Right cardiac atrium (tissue), 5 donors: ENCODE measurements around the gene SLC25A22. TPM values are rescaled to one million over a fixed set of nuclear protein-coding genes. Genes with fewer than 3 reads are reported as not detected.

Experiments used
- ATAC-seq, 2 donors: fragments of 200-7000 bp; cut with Tn5 transposase; one replicate each; pipeline versions ENCODE4 v1.8.0 to v1.9.1; 2020; ENCODE audit warnings: moderate library complexity in 2 of 2, mild to moderate bottlenecking in 1 of 2
- DNase-seq, 3 donors: peaks; one replicate each; pipeline ENCODE4 v3.0.0-alpha.2; 2020
- H3K27ac ChIP-seq: one replicate; pipeline ENCODE4 v1.5.1; 2013; ENCODE audit warnings: mild to moderate bottlenecking, low read length, control low read depth, moderate library complexity
- H3K27me3 ChIP-seq: one replicate; pipeline ENCODE4 v1.6.1; 2013; ENCODE audit not compliant: control insufficient read depth, insufficient read depth
- H3K4me1 ChIP-seq: one replicate; pipeline ENCODE4 v1.6.1; 2013; ENCODE audit warnings: low read length; ENCODE audit not compliant: control insufficient read depth, insufficient read depth
- H3K4me3 ChIP-seq: one replicate; pipeline ENCODE4 v1.5.1; 2013; ENCODE audit warnings: low read length, control low read depth
- H3K9me3 ChIP-seq: one replicate; pipeline ENCODE4 v1.6.1; 2013; ENCODE audit warnings: low read length; ENCODE audit not compliant: control insufficient read depth
- WGBS: extraction: QIAGEN DNeasy Blood & Tissue Kit; methylation state at CpG from one replicate; pipeline ENCODE4 v1.1.7; 2013; 5-methylcytosine and 5-hydroxymethylcytosine counted together
- intact Hi-C, 4 donors: fragments of 100-400 bp; cut with DNase I; formaldehyde crosslinking; loops; one replicate each; pipeline versions ENCODE4 v1.11.0 to v1.14.0; 2022 to 2023
- polyA plus RNA-seq: library from polyadenylated mRNA; stranded (reverse); fragments of 200-250 nt; gene quantifications from one replicate; pipeline ENCODE4 v1.2.3, GENCODE V29; 2013
- total RNA-seq, 4 donors: library from RNA; stranded (reverse); fragmentation: NEBNext Ultra II Directional; extraction: Animal tissue kit (Norgen Biotek cat#: 25700); gene quantifications; one replicate each; pipeline ENCODE4 v1.2.1, GENCODE V29; 2021
- donor health status: healthy with polysubstance abuse.
- donor health status: DM: no; HTN: yes; CAD: no.
- donor health status: DM: no; HTN: no; CAD: no.
- donor health status: DM: no; HTN: yes; CAD: no; lungs with severe emphysema.
- donor health status: DM: yes; HTN: yes; CAD: no.

The SLC25A22 gene
- total and polyA plus RNA-seq, 5 donors: 3.8 to 9.0 (median 6.1) TPM

DNA sequence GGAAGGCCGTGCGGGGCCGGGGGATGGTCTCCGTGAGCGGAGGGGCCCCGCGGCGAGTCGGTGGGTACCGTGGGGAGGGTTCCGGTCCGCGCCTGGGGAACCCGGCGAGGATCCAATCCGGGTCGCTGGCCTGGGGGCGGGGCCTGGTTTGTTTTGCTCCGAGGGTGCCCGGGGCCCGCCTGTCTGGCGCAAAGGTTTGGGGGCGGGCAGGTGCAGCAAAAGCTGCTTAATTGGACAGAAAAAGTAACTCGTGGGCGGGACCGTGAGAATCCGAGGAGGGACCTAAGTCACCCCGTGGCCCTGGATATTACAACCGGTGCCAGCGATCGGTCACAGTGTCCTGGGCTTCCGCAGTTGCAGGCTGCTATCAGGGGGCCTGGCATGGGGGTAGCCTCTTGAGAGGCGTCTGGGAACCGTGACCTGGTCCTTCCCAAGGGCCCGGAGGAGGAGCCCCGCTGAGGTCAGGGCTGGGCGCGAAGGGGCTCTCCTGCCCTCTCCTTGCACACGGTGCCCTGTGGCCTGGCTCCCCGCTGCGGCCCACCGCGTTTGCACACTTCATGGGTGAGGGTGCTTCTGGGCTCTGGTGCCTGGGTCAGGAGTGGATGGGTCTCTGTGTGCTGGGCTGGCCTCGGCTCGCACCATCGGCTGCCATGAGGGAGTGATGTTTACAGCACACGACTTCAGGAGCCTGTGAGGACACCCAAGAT, 22.0 kb upstream of the SLC25A22 start:
- DNase-seq (peak; percentile 87 to 95 (median 95)), ATAC-seq (peak; percentile 50 to 57)
- Histone ChIP-seq H3K27ac (peak overlapping the region; percentile 97), H3K4me1 (peaks cover 7% of the 10 kb centered on the region), H3K27me3 (no peaks in the 10 kb centered on the region), H3K4me3 (peak overlapping the region; percentile 92), H3K9me3 (no peaks in the 10 kb centered on the region)
- intact Hi-C loops: no loop called here
- 2% methylated on average over 47 of the region's 47 CpGs for WGBS

GRCh38 chr11:819129-819931, 21.2 kb upstream of the SLC25A22 start:
- peak; percentile 94 to 98 (median 97) for DNase-seq

GRCh38 chr11:818396-819128, 20.5 kb upstream of the SLC25A22 start, which contains the start of gene PNPLA2:
Gene PNPLA2, plus strand, starts transcription at chr11:818914. Its CDS starts 805 bp downstream, at chr11:819719.
- Histone ChIP-seq H3K9me3 (no peaks in the 10 kb centered on the region), H3K4me3 (peak within 1 kb of the TSS; percentile 92), H3K4me1 (peaks cover 7% of the 10 kb centered on the region), H3K27ac (peak within 1 kb of the TSS; percentile 97), H3K27me3 (no peaks in the 10 kb centered on the region)
- intact Hi-C loops: no loop called here
- ATAC-seq: peak; percentile 1 to 3
- WGBS: 25% methylated on average over 20 of the region's 20 CpGs
- DNase-seq: peak in 1 of 3 donors; percentile 79

More at GRCh38 chr11:819129-819931, 21.2 kb upstream of the SLC25A22 start:
- peak overlapping the region; percentile 97 for H3K27ac ChIP-seq
- under 1% methylated on average over 96 of the region's 96 CpGs for WGBS
- H3K4me1 ChIP-seq: peaks cover 7% of the 10 kb centered on the region
- peak overlapping the region; percentile 92 for H3K4me3 ChIP-seq
- H3K27me3 ChIP-seq: no peaks in the 10 kb centered on the region
- no peaks in the 10 kb centered on the region for H3K9me3 ChIP-seq
- peak; percentile 83 to 89 for ATAC-seq
- intact Hi-C loops: no loop called here

DNA sequence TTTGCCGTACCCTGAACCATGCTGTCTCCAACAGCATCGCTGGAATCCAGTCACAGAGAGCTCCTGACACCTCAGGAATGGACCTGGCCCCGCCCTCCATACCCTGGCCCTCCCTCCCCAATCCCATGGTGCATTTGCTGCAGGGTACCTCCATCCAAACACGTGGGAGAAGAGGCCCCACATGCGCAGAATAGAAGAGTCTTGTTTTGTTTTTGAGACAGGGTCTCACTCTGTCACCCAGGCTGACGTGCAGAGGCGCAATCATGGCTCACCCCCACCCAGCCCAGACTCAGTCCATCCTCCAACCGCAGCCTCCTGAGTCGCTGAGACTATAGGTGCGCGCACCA, 18.3 kb upstream of the SLC25A22 start:
- no peaks in the 10 kb centered on the region for H3K9me3 ChIP-seq
- intact Hi-C loops: no loop called here
- ATAC-seq (no peak), DNase-seq (no peak)
- no peak overlapping the region for H3K27ac ChIP-seq
- no peak overlapping the region for H3K4me3 ChIP-seq
- no peaks in the 10 kb centered on the region for H3K27me3 ChIP-seq
- WGBS: 78% methylated on average over 11 of the region's 11 CpGs
- H3K4me1 ChIP-seq: peaks cover 7% of the 10 kb centered on the region

DNA sequence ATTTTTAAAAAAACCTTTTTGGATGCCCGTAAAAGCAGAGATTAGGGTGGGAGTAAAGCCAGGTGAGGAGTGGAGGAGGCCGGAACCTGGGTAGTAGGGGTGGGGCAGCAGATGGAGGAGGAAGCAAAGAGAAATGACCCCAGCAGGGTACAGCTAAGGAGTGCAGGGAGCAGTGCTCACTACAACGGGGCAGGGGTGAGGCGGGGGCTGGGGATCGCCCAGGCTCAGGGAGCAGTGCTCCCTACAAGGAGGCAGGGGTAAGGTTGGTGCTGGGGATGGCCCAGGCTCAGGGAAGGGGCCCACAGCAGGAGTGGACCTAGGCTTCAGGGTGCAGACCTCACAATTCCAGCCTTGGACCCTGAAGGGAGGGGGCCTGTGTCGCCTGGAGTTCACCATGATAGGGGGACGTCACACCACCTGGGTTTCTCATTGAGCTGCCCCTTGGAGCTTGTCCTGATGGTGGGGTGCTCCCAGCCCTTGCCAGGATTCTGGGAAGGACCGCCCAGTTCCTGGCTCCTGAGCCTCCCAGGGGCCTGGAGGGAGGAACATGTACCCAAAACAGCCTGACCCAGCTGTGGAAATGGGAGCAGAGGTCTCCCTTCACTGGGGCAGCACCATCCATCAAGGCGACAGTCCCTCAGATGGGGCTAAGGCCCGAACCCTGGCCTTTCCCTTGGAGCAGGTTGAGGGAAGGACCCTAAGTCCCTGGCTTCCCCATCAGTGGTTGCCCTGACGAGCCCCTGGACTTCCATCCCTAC, 17.8 kb upstream of the SLC25A22 start:
- no peak overlapping the region for H3K4me3 ChIP-seq
- intact Hi-C loops: no loop called here
- WGBS: 86% methylated on average over 11 of the region's 11 CpGs
- peaks cover 4% of the 10 kb centered on the region for H3K4me1 ChIP-seq
- H3K27me3 ChIP-seq: no peaks in the 10 kb centered on the region
- no peak for DNase-seq
- no peak for ATAC-seq
- no peaks in the 10 kb centered on the region for H3K9me3 ChIP-seq
- no peak overlapping the region for H3K27ac ChIP-seq

- no peak for ATAC-seq
- no peak for DNase-seq
- WGBS: 83% methylated on average over 9 of the region's 9 CpGs
- Histone ChIP-seq H3K4me1 (no peaks in the 10 kb centered on the region), H3K27me3 (no peaks in the 10 kb centered on the region), H3K27ac (no peak overlapping the region), H3K9me3 (no peaks in the 10 kb centered on the region), H3K4me3 (no peak overlapping the region)
- intact Hi-C loops: no loop called here
Observed at GRCh38 chr11:813456-814096, 15.5 kb upstream of the SLC25A22 start.

DNA sequence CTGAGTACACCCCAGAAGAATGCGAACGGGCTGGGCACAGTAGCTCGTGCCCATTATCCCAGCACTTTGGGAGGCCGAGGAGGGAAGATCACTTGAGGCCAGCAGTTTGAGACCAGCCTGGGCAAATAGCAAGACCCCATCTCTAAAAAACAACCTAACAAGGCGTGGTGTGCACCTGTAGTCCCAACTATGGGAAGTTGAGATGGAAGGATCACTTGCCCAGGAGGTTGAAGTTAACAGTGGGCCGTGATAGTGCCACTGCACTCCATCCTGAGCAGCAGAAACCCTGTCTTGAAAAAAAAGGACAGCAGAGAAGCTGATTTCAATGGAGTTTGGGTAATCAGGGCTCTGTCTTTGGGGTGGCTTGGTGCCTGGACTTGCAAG, 15.0 kb upstream of the SLC25A22 start:
- H3K4me1 ChIP-seq: no peaks in the 10 kb centered on the region
- ATAC-seq (no peak), DNase-seq (no peak)
- no peak overlapping the region for H3K27ac ChIP-seq
- no peaks in the 10 kb centered on the region for H3K9me3 ChIP-seq
- no peak overlapping the region for H3K4me3 ChIP-seq
- 85% methylated on average over 6 of the region's 6 CpGs for WGBS
- intact Hi-C loops: no loop called here
- no peaks in the 10 kb centered on the region for H3K27me3 ChIP-seq

DNA sequence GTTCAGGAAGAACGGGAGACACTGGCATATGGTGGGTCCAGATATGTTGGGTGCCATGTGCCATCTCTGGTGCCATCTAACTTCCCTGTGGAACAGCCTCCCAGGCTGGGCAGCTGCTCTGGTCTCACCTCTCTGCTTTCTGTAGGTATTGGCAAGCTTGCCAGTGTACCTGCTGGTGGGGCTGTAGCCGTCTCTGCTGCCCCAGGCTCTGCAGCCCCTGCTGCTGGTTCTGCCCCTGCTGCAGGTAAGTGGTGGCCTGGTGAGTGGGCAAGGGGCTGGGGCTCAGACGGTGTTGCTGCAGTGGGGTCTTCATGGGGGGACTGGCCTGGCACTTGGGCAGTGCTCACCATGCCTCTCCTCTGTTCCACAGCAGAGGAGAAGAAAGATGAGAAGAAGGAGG, 14.3 kb upstream of the SLC25A22 start:
- whole genome bisulfite sequencing: 77% methylated on average over 3 of the region's 3 CpGs
- ATAC-seq (no peak), DNase-seq (no peak)
- Histone ChIP-seq H3K27ac (no peak overlapping the region), H3K4me3 (no peak overlapping the region), H3K4me1 (no peaks in the 10 kb centered on the region), H3K9me3 (no peaks in the 10 kb centered on the region), H3K27me3 (no peaks in the 10 kb centered on the region)
- intact Hi-C loops: no loop called here

DNA sequence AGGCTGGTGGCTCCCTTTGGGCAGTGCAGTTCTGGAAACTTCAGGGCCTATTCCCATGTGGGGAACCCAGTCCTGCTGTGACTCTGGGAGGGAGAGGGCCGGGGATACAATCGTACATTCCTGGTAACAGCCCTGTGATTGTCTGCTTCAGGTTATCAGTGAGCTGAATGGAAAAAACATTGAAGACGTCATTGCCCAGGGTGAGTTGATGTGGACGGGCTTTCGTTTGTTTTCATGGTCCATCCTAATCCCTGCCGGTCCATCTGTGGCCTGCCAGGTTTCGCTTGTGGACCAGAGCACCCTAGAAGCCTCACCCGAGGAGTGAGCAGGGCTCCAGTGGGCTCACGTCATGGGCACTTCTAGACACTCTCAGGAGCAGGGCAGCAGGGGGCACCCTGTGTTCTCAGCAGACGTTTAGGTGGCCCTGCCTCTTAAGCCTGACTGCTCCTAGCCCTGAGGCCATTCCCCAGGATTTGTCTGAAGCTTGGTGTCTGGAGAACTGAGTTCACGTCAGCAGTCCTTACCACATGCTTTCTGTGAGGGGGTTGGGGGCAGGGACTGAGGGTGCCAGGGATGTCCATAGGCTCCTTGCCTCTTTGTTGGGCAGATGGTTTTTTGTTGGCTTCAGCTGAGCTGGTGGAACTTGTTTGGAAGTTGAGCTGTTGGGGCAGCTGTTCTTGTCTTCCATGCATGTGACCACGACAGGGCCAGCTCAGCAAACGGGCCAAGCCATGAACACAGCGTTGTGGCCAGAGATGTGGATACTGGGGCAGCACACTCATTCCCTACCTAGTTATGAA, 13.6 kb upstream of the SLC25A22 start:
- WGBS: 68% methylated on average over 14 of the region's 14 CpGs
- Histone ChIP-seq H3K9me3 (no peaks in the 10 kb centered on the region), H3K4me3 (no peak overlapping the region), H3K27me3 (no peaks in the 10 kb centered on the region), H3K4me1 (no peaks in the 10 kb centered on the region), H3K27ac (no peak overlapping the region)
- DNase-seq (no peak), ATAC-seq (no peak)
- intact Hi-C loops: no loop called here
